HepG2 (cell line): ENCODE results near the gene VPS13C. TPM values are rescaled to one million over a fixed set of nuclear protein-coding genes. Genes with fewer than 3 reads are reported as not detected.

ENCODE experiments used
- HNF1B ChIP-seq: sonication (generic); formaldehyde crosslinking; IDR thresholded peaks from 2 replicates; pipeline ENCODE4 v1.5.1; 2020; ENCODE audit warnings: mild to moderate bottlenecking, moderate library complexity, missing genetic modification reagents
- KLF12 ChIP-seq: sonication (generic); formaldehyde crosslinking; IDR thresholded peaks from 2 replicates; pipeline ENCODE4 v1.4.0; 2020; ENCODE audit warnings: missing genetic modification reagents, borderline replicate concordance
- ZNF720 ChIP-seq: sonication (generic); formaldehyde crosslinking; IDR thresholded peaks from 2 replicates; pipeline ENCODE4 v1.4.0; 2020; ENCODE audit warnings: missing genetic modification reagents
- polyA plus RNA-seq, 8 experiments: library from polyadenylated mRNA; depleted of rRNA in 3 of 8; stranded (reverse) in 7 of 8; unstranded in 1 of 8; fragments of >200 nt; fragmentation: Illumina TruSeq in 4 of 8; extraction: Trizol in 4 of 8; gene quantifications; 2 replicates each; pipeline versions ENCODE4 v1.2.1 to v1.2.3, GENCODE V29; 2011 to 2016; ENCODE audit warnings: low read depth in 4 of 8, missing spikeins in 1 of 8, mixed read lengths in 1 of 8; ENCODE audit not compliant: insufficient read depth in 1 of 8
- total RNA-seq, 5 experiments: library from RNA; depleted of rRNA; stranded (reverse); fragments of >200 nt; fragmentation: Illumina TruSeq; extraction: Trizol; gene quantifications; 2 replicates each; pipeline ENCODE4 v1.2.3, GENCODE V29; 2016; ENCODE audit warnings: low read depth in 1 of 5
- TF ChIP-seq, protein P1 (sequence below), 2 experiments: IDR thresholded peaks; 2 replicates each; pipeline ENCODE4 v1.6.1; 2011 to 2012; ENCODE audit warnings: low read length in 2 of 2, borderline replicate concordance in 1 of 2, low read depth in 1 of 2, mild to moderate bottlenecking in 1 of 2, moderate library complexity in 1 of 2

VPS13C gene
- total and polyA plus RNA-seq, 2 of the 13 experiments (the other 11 are each of a cell fraction or from before 2014, with no cell fraction given): 10.9 to 26.8 TPM

DNA sequence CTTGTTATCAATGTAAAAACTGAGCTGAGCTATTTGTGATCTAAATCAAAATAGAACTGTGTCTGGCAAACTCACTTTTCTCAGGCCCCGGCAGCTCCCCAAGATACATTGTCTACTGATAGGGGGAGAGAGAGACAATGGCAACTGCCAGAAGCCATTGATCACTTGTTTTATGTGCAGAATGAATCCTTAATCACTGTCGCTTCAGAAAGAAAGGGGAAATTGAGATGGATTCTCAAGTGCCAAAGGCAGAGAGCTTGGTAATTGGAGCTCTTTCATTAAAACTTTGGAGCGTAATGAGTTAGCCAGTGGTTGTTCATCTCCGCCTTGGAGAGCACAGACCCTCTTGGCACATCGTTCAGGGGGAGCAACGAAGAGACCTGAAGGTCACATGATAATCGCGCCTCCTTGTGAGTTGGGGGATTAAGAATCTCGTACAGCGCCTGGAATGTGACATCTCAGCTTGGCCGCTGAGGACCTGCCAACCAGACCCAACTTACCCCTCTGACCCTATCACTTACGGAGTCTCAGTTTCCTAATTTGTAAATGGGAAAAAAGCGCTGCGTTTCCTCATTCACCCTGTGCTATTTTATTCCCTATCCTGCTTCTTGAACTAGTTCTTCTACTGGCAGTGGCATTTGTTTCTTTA, 252.8 kb downstream of the VPS13C start (continued):
- TF ChIP-seq, protein P1, sequence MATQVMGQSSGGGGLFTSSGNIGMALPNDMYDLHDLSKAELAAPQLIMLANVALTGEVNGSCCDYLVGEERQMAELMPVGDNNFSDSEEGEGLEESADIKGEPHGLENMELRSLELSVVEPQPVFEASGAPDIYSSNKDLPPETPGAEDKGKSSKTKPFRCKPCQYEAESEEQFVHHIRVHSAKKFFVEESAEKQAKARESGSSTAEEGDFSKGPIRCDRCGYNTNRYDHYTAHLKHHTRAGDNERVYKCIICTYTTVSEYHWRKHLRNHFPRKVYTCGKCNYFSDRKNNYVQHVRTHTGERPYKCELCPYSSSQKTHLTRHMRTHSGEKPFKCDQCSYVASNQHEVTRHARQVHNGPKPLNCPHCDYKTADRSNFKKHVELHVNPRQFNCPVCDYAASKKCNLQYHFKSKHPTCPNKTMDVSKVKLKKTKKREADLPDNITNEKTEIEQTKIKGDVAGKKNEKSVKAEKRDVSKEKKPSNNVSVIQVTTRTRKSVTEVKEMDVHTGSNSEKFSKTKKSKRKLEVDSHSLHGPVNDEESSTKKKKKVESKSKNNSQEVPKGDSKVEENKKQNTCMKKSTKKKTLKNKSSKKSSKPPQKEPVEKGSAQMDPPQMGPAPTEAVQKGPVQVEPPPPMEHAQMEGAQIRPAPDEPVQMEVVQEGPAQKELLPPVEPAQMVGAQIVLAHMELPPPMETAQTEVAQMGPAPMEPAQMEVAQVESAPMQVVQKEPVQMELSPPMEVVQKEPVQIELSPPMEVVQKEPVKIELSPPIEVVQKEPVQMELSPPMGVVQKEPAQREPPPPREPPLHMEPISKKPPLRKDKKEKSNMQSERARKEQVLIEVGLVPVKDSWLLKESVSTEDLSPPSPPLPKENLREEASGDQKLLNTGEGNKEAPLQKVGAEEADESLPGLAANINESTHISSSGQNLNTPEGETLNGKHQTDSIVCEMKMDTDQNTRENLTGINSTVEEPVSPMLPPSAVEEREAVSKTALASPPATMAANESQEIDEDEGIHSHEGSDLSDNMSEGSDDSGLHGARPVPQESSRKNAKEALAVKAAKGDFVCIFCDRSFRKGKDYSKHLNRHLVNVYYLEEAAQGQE (IDR thresholded peaks at IDR 0.05; ENCODE audit: borderline replicate concordance in 1 of 2, low read depth in 1 of 2, low read length in 2 of 2): no peak
- no peak for TF ChIP-seq KLF12
- TF ChIP-seq ZNF720: no peak
- TF ChIP-seq HNF1B (CRISPR knock-in tag): no peak

Other genes starting within 250 kb of the VPS13C start
- gene C2CD4A, start 6.5 kb upstream of the VPS13C start, total RNA-seq (2016; rRNA removed; fragmentation: Illumina TruSeq; extraction: Trizol): 0.17 and 0.20 TPM in 2 replicates
- gene C2CD4A, start 6.5 kb upstream of the VPS13C start, polyA plus RNA-seq (2011; rRNA removed): not detected in 2 replicates
- not detected in 2 replicates for gene C2CD4B, start 104.8 kb upstream of the VPS13C start, total RNA-seq (2016; rRNA removed; fragmentation: Illumina TruSeq; extraction: Trizol)
- not detected in 2 replicates for gene C2CD4B, start 104.8 kb upstream of the VPS13C start, polyA plus RNA-seq (2011; rRNA removed)